ENCODE measurements around the gene ATP1A4. TPM values are rescaled to one million over a fixed set of nuclear protein-coding genes. Genes with fewer than 3 reads are reported as not detected.

The ATP1A4 gene
- total RNA-seq, 1 donor from 2014 or later, result 0.35 TPM

GRCh38 chr1:160137216-160137862 is 14.1 kb upstream of the ATP1A4 start:
- Mint-ChIP-seq H3K9me3 (no peaks in the 10 kb centered on the region), H3K36me3 (ENCODE audit: low read depth) (peaks cover 25% of the 10 kb centered on the region), H3K4me1 (peaks cover 5% of the 10 kb centered on the region), H3K4me3 (no peak overlapping the region), H3K27ac (ENCODE audit: unreplicated experiment) (peak overlapping the region; percentile 55), H3K27me3 (ENCODE audit: low read depth) (no peaks in the 10 kb centered on the region)
- TF ChIP-seq CTCF (conservative IDR thresholded peaks at IDR 0.05), result no peak
- no peak for DNase-seq (ENCODE audit: low read depth, low spot score)

- TF ChIP-seq CTCF (conservative IDR thresholded peaks at IDR 0.05), result no peak
- no peak for DNase-seq (ENCODE audit: low read depth, low spot score)
- peaks cover 2% of the 10 kb centered on the region for H3K4me1 Mint-ChIP-seq
- H3K9me3 Mint-ChIP-seq, result no peaks in the 10 kb centered on the region
- H3K4me3 Mint-ChIP-seq, result no peak overlapping the region
- H3K27ac Mint-ChIP-seq (ENCODE audit: unreplicated experiment), result no peak overlapping the region
- H3K36me3 Mint-ChIP-seq (ENCODE audit: low read depth), result peaks cover 18% of the 10 kb centered on the region
- no peaks in the 10 kb centered on the region for H3K27me3 Mint-ChIP-seq (ENCODE audit: low read depth)
Observed at GRCh38 chr1:160139840-160140239, 11.6 kb upstream of the ATP1A4 start.

DNA sequence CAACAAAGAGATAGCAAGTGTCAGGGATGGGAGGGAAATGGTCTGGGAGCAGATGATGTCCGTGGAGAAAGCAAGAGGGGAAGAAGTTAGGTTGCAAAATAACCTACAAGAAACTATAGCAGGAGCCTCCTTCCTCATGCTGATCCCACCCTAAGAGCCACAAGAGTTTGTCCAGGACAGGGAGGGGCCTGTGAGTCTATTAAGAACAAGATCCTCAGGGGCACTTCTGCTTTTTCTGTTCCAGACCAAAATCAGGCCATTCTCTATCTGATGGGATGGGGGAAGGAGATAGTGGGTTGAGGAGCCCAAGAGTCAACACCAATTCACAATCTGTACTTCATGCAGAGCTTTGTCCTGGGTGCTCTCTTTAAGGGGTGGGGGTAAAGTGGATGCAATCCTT is 7.7 kb upstream of the ATP1A4 start:
- Mint-ChIP-seq H3K27ac (ENCODE audit: unreplicated experiment) (no peak overlapping the region), H3K4me1 (peaks cover 4% of the 10 kb centered on the region), H3K4me3 (no peak overlapping the region), H3K36me3 (ENCODE audit: low read depth) (peaks cover 16% of the 10 kb centered on the region), H3K9me3 (no peaks in the 10 kb centered on the region), H3K27me3 (ENCODE audit: low read depth) (no peaks in the 10 kb centered on the region)
- no peak for TF ChIP-seq CTCF (conservative IDR thresholded peaks at IDR 0.05)
- DNase-seq (ENCODE audit: low read depth, low spot score), result no peak

- no peak overlapping the region for H3K27ac Mint-ChIP-seq (ENCODE audit: unreplicated experiment)
- peaks cover 4% of the 10 kb centered on the region for H3K4me1 Mint-ChIP-seq
- no peak overlapping the region for H3K4me3 Mint-ChIP-seq
- H3K36me3 Mint-ChIP-seq (ENCODE audit: low read depth), result peaks cover 8% of the 10 kb centered on the region
- no peak for TF ChIP-seq CTCF (conservative IDR thresholded peaks at IDR 0.05)
- no peak for DNase-seq (ENCODE audit: low read depth, low spot score)
- H3K27me3 Mint-ChIP-seq (ENCODE audit: low read depth), result no peaks in the 10 kb centered on the region
- H3K9me3 Mint-ChIP-seq, result no peaks in the 10 kb centered on the region
Observed at GRCh38 chr1:160144921-160145320, 6.5 kb upstream of the ATP1A4 start.

GRCh38 chr1:160146107-160146506 is 5.3 kb upstream of the ATP1A4 start:
- H3K27me3 Mint-ChIP-seq (ENCODE audit: low read depth), result no peaks in the 10 kb centered on the region
- TF ChIP-seq CTCF (conservative IDR thresholded peaks at IDR 0.05), result no peak
- DNase-seq (ENCODE audit: low read depth, low spot score), result no peak
- no peaks in the 10 kb centered on the region for H3K9me3 Mint-ChIP-seq
- H3K27ac Mint-ChIP-seq (ENCODE audit: unreplicated experiment), result no peak overlapping the region
- H3K36me3 Mint-ChIP-seq (ENCODE audit: low read depth), result peaks cover 2% of the 10 kb centered on the region
- peaks cover 4% of the 10 kb centered on the region for H3K4me1 Mint-ChIP-seq
- no peak overlapping the region for H3K4me3 Mint-ChIP-seq

All from neural crest cell (in vitro differentiated cells).